ENCODE data around the gene HSD17B4. TPM values are rescaled to one million over a fixed set of nuclear protein-coding genes. Genes with fewer than 3 reads are reported as not detected.

The HSD17B4 gene
- total RNA-seq, 1 experiment from 2014 or later: 246 TPM

DNA sequence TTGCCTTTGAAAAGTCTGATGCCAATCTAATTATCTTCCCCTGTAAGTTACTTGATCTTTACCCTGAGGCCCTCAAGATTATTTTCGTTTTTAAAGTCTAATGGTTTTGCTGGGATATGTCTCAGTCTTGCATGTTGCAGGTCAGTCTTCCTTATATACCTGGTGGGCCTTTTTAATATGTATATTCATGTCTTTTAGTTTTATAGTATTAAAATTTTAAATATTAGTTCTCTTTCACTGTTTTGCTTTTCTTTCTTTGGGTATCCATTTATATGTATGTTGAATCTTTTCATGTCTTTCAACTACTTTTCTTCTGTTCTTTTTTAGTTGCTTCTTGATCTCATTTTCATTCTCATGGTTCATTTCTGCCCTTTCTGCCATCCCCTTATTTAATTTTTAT, 68.9 kb downstream of the HSD17B4 start:
- H3K27ac Mint-ChIP-seq (ENCODE audit: unreplicated experiment): no peak overlapping the region
- H3K36me3 Mint-ChIP-seq (ENCODE audit: insufficient read depth, unreplicated experiment): peaks cover 4% of the 10 kb centered on the region
- H3K27me3 Mint-ChIP-seq (ENCODE audit: unreplicated experiment): no peaks in the 10 kb centered on the region
- H3K4me3 Mint-ChIP-seq (ENCODE audit: low read depth, unreplicated experiment): no peak overlapping the region
- H3K4me1 Mint-ChIP-seq (ENCODE audit: low read depth, unreplicated experiment): no peaks in the 10 kb centered on the region
- no peak for DNase-seq
- H3K9me3 Mint-ChIP-seq (ENCODE audit: low read depth, unreplicated experiment): peaks cover 4% of the 10 kb centered on the region
- BruUV-seq (replicated peaks): no TSS peak
- CTCF ChIA-PET: no interaction called here
- intact Hi-C loops (cut with micrococcal nuclease; ENCODE audit: unreplicated experiment): no loop called here
- TF ChIP-seq, protein P1, sequence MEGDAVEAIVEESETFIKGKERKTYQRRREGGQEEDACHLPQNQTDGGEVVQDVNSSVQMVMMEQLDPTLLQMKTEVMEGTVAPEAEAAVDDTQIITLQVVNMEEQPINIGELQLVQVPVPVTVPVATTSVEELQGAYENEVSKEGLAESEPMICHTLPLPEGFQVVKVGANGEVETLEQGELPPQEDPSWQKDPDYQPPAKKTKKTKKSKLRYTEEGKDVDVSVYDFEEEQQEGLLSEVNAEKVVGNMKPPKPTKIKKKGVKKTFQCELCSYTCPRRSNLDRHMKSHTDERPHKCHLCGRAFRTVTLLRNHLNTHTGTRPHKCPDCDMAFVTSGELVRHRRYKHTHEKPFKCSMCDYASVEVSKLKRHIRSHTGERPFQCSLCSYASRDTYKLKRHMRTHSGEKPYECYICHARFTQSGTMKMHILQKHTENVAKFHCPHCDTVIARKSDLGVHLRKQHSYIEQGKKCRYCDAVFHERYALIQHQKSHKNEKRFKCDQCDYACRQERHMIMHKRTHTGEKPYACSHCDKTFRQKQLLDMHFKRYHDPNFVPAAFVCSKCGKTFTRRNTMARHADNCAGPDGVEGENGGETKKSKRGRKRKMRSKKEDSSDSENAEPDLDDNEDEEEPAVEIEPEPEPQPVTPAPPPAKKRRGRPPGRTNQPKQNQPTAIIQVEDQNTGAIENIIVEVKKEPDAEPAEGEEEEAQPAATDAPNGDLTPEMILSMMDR (IDR thresholded peaks at IDR 0.05; ENCODE audit: unreplicated experiment): no peak

DNA sequence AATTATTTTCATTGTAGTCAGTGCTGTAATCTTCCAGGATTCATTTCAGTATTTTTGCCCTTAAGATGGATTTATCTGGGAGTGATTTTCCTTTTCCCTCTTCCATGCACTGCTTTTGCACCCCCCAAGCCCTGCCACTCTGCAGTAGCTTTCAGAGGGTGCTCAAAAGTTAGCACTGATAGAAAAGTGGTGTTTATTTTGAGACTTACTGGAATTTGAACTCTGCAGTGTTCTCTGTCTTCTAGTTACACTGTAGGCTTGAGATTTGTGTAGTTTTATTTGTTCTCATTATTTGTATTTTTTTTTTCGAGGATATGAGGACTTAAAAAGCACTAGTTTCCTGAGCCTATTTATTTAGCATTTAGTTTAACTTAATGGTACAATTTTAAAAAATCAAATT, 70.5 kb downstream of the HSD17B4 start:
- DNase-seq: no peak
- no peaks in the 10 kb centered on the region for H3K4me1 Mint-ChIP-seq (ENCODE audit: low read depth, unreplicated experiment)
- CTCF ChIA-PET: interaction anchor here (0.7 kb wide), 1 partner anchor 260 kb away, joined by 3 read pairs; no protein-coding TSS in a partner anchor
- intact Hi-C loops (cut with micrococcal nuclease; ENCODE audit: unreplicated experiment): no loop called here
- no peaks in the 10 kb centered on the region for H3K27me3 Mint-ChIP-seq (ENCODE audit: unreplicated experiment)
- TF ChIP-seq, protein P1 (IDR thresholded peaks at IDR 0.05; ENCODE audit: unreplicated experiment): no peak
- no peak overlapping the region for H3K4me3 Mint-ChIP-seq (ENCODE audit: low read depth, unreplicated experiment)
- no peak overlapping the region for H3K27ac Mint-ChIP-seq (ENCODE audit: unreplicated experiment)
- H3K9me3 Mint-ChIP-seq (ENCODE audit: low read depth, unreplicated experiment): peaks cover 4% of the 10 kb centered on the region
- no TSS peak for BruUV-seq (replicated peaks)
- H3K36me3 Mint-ChIP-seq (ENCODE audit: insufficient read depth, unreplicated experiment): peaks cover 4% of the 10 kb centered on the region

DNA sequence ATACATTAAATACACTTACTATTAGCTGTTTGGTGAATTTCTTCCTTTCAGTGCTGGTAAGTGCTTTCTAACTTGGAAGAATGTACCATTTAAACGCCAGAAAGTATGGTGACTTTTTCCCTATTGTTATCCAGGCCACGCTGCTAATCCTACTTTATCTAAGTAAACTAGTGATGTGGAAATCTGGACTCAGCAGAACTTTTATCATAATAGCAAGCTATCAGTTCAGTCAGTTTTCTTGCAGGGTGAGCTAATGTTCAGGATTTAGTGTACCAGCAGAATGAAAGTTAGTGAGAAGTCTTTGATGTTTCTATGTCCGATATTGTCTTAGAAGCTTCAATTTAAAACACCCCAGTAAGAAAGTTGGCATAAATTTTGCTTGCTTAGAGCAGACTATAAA, 72.2 kb downstream of the HSD17B4 start:
- peaks cover 4% of the 10 kb centered on the region for H3K9me3 Mint-ChIP-seq (ENCODE audit: low read depth, unreplicated experiment)
- H3K36me3 Mint-ChIP-seq (ENCODE audit: insufficient read depth, unreplicated experiment): peaks cover 4% of the 10 kb centered on the region
- CTCF ChIA-PET: no interaction called here
- BruUV-seq (replicated peaks): no TSS peak
- no peak overlapping the region for H3K27ac Mint-ChIP-seq (ENCODE audit: unreplicated experiment)
- H3K4me1 Mint-ChIP-seq (ENCODE audit: low read depth, unreplicated experiment): no peaks in the 10 kb centered on the region
- no peaks in the 10 kb centered on the region for H3K27me3 Mint-ChIP-seq (ENCODE audit: unreplicated experiment)
- TF ChIP-seq, protein P1 (IDR thresholded peaks at IDR 0.05; ENCODE audit: unreplicated experiment): no peak
- no peak overlapping the region for H3K4me3 Mint-ChIP-seq (ENCODE audit: low read depth, unreplicated experiment)
- intact Hi-C loops (cut with micrococcal nuclease; ENCODE audit: unreplicated experiment): no loop called here
- DNase-seq: no peak

DNA sequence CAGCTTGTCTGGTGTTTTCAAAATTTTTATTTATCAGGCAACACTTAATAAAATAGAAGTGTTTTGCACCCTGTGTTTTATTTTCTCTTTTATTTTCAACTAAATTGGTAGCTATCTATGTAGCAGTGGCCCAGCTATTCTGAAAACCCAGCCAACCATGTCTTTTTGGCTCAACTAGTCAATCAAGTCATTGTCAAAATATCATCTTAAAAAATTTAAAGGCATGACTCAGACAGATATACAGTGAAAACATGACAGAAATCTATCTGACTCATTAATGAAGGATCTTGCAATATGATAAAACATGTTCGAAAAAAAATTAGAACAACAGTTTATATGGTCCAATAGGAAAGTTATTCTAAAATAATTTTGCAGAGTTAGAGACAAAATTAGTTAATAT, 75.1 kb downstream of the HSD17B4 start:
- TF ChIP-seq, protein P1 (IDR thresholded peaks at IDR 0.05; ENCODE audit: unreplicated experiment): no peak
- H3K4me3 Mint-ChIP-seq (ENCODE audit: low read depth, unreplicated experiment): no peak overlapping the region
- peaks cover 4% of the 10 kb centered on the region for H3K36me3 Mint-ChIP-seq (ENCODE audit: insufficient read depth, unreplicated experiment)
- intact Hi-C loops (cut with micrococcal nuclease; ENCODE audit: unreplicated experiment): no loop called here
- no peaks in the 10 kb centered on the region for H3K4me1 Mint-ChIP-seq (ENCODE audit: low read depth, unreplicated experiment)
- no TSS peak for BruUV-seq (replicated peaks)
- no peak overlapping the region for H3K27ac Mint-ChIP-seq (ENCODE audit: unreplicated experiment)
- no peaks in the 10 kb centered on the region for H3K27me3 Mint-ChIP-seq (ENCODE audit: unreplicated experiment)
- DNase-seq: no peak
- CTCF ChIA-PET: no interaction called here
- H3K9me3 Mint-ChIP-seq (ENCODE audit: low read depth, unreplicated experiment): no peaks in the 10 kb centered on the region
